GM12878 (cell line): ENCODE data around the gene MCFD2. TPM values are rescaled to one million over a fixed set of nuclear protein-coding genes. Genes with fewer than 3 reads are reported as not detected.
"Not testable (repeated sequence)": the region's sequence is repeated elsewhere in the genome, so short reads cannot be mapped to it uniquely, and the experiment has no call there.

Experiments
- ATAC-seq: fragments of 200-7000 bp; cut with Tn5 transposase; 3 replicates; pipeline ENCODE4 v1.9.1; 2020; ENCODE audit warnings: mild to moderate bottlenecking, moderate library complexity
- BruUV-seq: library from RNA; stranded (reverse); fragments of 400-500 nt; replicated peaks from 2 replicates; lab custom pipeline; 2021; lab: Mats Ljungman, UMichigan
- CTCF ChIA-PET: fragments of 300-600 bp; sonication (Branson Sonifier 250); formaldehyde crosslinking; extraction: SDS; loops from one replicate; lab custom pipeline; 2021; ENCODE audit warnings: inconsistent platforms; lab: Yijun Ruan, JAX
- POLR2A ChIA-PET: fragments of 350-600 bp; formaldehyde crosslinking; extraction: SDS; loops from one replicate; lab custom pipeline; 2021; ENCODE audit warnings: inconsistent platforms; lab: Charles Lee
- RAD21 ChIA-PET: fragments of 300-600 bp; sonication (Branson Sonifier 250); formaldehyde crosslinking; loops from one replicate; lab custom pipeline; 2023; ENCODE audit warnings: antibody characterized with exemption; ENCODE audit not compliant: unreplicated experiment; lab: Charles Lee
- SMC1A ChIA-PET: fragments of 300-600 bp; sonication (Branson Sonifier 250); formaldehyde crosslinking; loops from one replicate; lab custom pipeline; 2023; ENCODE audit not compliant: unreplicated experiment, uncharacterized antibody; lab: Charles Lee
- DNase-seq: peaks from one replicate; pipeline ENCODE4 v3.0.0-alpha.2; 2011; ENCODE audit warnings: low read depth, low spot score
- FAIRE-seq: peaks from 3 replicates; lab custom pipeline; 2011; peaks lifted over from hg19 to GRCh38; lab: Jason Lieb, UNC
- H2AFZ ChIP-seq: 2 replicates; pipeline ENCODE4 v1.6.0; 2011; ENCODE audit warnings: low read depth, low read length, control low read depth; ENCODE audit not compliant: control insufficient read depth
- H3K27ac ChIP-seq: 2 replicates; pipeline ENCODE4 v1.5.1; 2011; ENCODE audit warnings: control low read depth; ENCODE audit not compliant: control insufficient read depth, insufficient read depth
- H3K27me3 ChIP-seq, 2 experiments: replicated peaks in 1 of 2; 2 replicates each; pipeline versions ENCODE4 v1.6.0 to v1.6.1; 2011; ENCODE audit warnings: low read length in 1 of 2; ENCODE audit not compliant: control insufficient read depth in 2 of 2, insufficient read depth in 2 of 2
- H3K36me3 ChIP-seq, 2 experiments: 2 replicates each; pipeline ENCODE4 v1.5.1; 2011; ENCODE audit warnings: low read length in 1 of 2; ENCODE audit not compliant: control insufficient read depth in 2 of 2, insufficient read depth in 2 of 2
- H3K4me1 ChIP-seq: 2 replicates; pipeline ENCODE4 v1.6.1; 2011; ENCODE audit warnings: mild to moderate bottlenecking, low read length, moderate library complexity, mixed read lengths; ENCODE audit not compliant: control insufficient read depth, insufficient read depth
- H3K4me2 ChIP-seq: 2 replicates; pipeline ENCODE4 v1.6.0; 2011; ENCODE audit warnings: control low read depth; ENCODE audit not compliant: control insufficient read depth, insufficient read depth
- H3K4me3 ChIP-seq: fragments of 200-600 bp; sonication (generic); 2 replicates; pipeline ENCODE4 v1.5.1; 2016
- H3K79me2 ChIP-seq: 2 replicates; pipeline ENCODE4 v1.6.0; 2011; ENCODE audit warnings: low read length; ENCODE audit not compliant: control insufficient read depth, insufficient read depth
- H3K9ac ChIP-seq: 2 replicates; pipeline ENCODE4 v1.8.0; 2011; ENCODE audit warnings: low read length, control low read depth, mixed read lengths; ENCODE audit not compliant: control insufficient read depth, insufficient read depth
- H3K9me3 ChIP-seq: replicated peaks from 3 replicates; pipeline ENCODE4 v1.5.1; 2011; ENCODE audit warnings: mild to moderate bottlenecking, low read length; ENCODE audit not compliant: control insufficient read depth, insufficient read depth
- H4K20me1 ChIP-seq: 2 replicates; pipeline ENCODE4 v1.6.0; 2011; ENCODE audit not compliant: control insufficient read depth, insufficient read depth
- MEF2B ChIP-seq: fragments of 450-650 bp; IDR thresholded peaks from 2 replicates; pipeline ENCODE4 v1.6.1; 2018; ENCODE audit warnings: mild to moderate bottlenecking, moderate library complexity; ENCODE audit not compliant: partially characterized antibody, poor library complexity, severe bottlenecking
- NRF1 ChIP-seq: conservative IDR thresholded peaks from 2 replicates; pipeline ENCODE4 v1.6.1; 2011; ENCODE audit warnings: mild to moderate bottlenecking, low read depth, low read length, improper control_type of control experiment
- STAT1 ChIP-seq: fragments of 450-650 bp; conservative IDR thresholded peaks from 2 replicates; pipeline ENCODE4 v1.6.1; 2014; ENCODE audit warnings: antibody characterized with exemption, mild to moderate bottlenecking
- WGBS: methylation state at CpG from one replicate; pipeline ENCODE4 v1.1.6; 2016; ENCODE audit warnings: low lambda C conversion rate; ENCODE audit not compliant: insufficient replicate concordance, insufficient coverage; ENCODE audit errors: missing lambda C conversion rate; 5-methylcytosine and 5-hydroxymethylcytosine counted together
- in situ Hi-C: fragments of 300-500 bp; cut with MboI; formaldehyde crosslinking; loops from 9 replicates; pipeline ENCODE4 v1.14.3; 2018; ENCODE audit warnings: mixed read lengths
- intact Hi-C: fragments of 100-400 bp; cut with micrococcal nuclease; formaldehyde crosslinking; loops from one replicate; pipeline ENCODE4 v1.14.2; 2022; ENCODE audit not compliant: unreplicated experiment
- polyA plus RNA-seq, 11 experiments: library from polyadenylated mRNA; depleted of rRNA in 4 of 11; unstranded in 6 of 11; stranded (reverse) in 5 of 11; fragments of >200 nt; fragmentation: Nextera tagmentation in 4 of 11; fragmentation: Illumina TruSeq in 1 of 11; extraction: Ambion mirVana in 4 of 11; extraction: Trizol in 1 of 11; gene quantifications; 1 replicate in 1 of 11; 2 replicates in 10 of 11; pipeline versions ENCODE4 v1.2.1 to v1.2.3, GENCODE V29; 2011 to 2016; ENCODE audit warnings: inconsistent platforms in 2 of 11, missing spikeins in 2 of 11, low read depth in 1 of 11
- total RNA-seq, 4 experiments: library from RNA; depleted of rRNA in 3 of 4; stranded (reverse); fragments of >200 nt in 3 of 4; fragmentation: Illumina TruSeq in 1 of 4; extraction: Trizol in 1 of 4; gene quantifications; 2 replicates each; pipeline versions ENCODE4 v1.2.1 to v1.2.3, GENCODE V29; 2013 to 2021

The MCFD2 gene
- total and polyA plus RNA-seq, 10 of the 15 experiments (the other 5 are each of a cell fraction or from before 2014, with no cell fraction given): 35.0 to 57.3 (median 40.3) TPM

DNA sequence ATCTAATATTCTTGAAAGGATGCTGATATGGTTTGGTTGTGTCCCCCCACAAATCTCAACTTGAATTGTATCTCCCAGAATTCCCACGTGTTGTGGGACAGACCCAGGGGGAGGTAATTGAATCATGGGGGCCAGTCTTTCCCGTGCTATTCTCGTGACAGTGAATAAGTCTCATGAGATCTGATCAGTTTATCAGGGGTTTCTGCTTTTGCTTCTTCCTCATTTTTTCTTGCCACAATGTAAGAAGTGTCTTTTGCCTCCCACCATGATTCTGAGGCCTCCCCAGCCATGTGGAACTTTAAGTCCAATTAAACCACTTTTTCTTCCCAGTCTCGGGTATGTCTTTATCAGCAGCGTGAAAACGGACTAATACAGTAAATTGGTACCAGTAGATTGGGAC, 12.6 kb downstream of the MCFD2 start:
- 72% methylated on average over 6 of the region's 6 CpGs for WGBS
- POLR2A ChIA-PET, BruUV-seq, DNase-seq, CTCF ChIA-PET, FAIRE-seq, ATAC-seq, in situ Hi-C loops, H3K4me2 ChIP-seq, H3K27ac ChIP-seq, H3K79me2 ChIP-seq, H2AFZ ChIP-seq, H3K9ac ChIP-seq, intact Hi-C loops, H3K9me3 ChIP-seq, RAD21 ChIA-PET, SMC1A ChIA-PET, H3K4me1 ChIP-seq, H3K27me3 ChIP-seq, H3K4me3 ChIP-seq, H4K20me1 ChIP-seq: not testable (repeated sequence)
- TF ChIP-seq MEF2B: peak; percentile 30
- peaks cover 5 to 14% of the 10 kb centered on the region in 2 experiments for H3K36me3 ChIP-seq

DNA sequence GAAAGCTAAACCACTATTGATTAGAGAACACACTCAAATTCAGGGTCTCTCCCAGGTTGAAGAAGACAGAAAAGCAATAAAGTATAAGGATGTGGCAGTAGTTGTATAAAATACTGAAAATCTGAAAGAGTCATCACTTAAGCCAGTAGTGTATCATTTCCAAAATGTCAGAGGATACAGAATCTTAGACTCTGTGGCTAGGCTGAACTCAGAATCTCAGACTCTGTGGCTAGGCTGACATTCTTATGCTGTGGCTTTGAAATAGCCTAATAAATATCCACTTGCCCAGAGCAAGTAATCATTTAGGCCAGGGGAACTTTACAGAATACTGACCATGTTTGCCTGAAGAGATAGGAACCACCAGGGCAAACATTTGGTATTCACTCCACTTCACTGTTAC, 13.1 kb downstream of the MCFD2 start:
- Histone ChIP-seq H3K4me3 (no peak overlapping the region), H3K36me3 (peaks cover 4 to 9% of the 10 kb centered on the region in 2 experiments; a peak in 3 of 4 replicates), H4K20me1 (no peaks in the 10 kb centered on the region), H3K27me3 (no peaks in the 10 kb centered on the region), H2AFZ (no peak overlapping the region), H3K4me2 (no peak overlapping the region), H3K79me2 (no peaks in the 10 kb centered on the region), H3K9me3 (no peaks in the 10 kb centered on the region), H3K27ac (no peak overlapping the region), H3K4me1 (no peaks in the 10 kb centered on the region), H3K9ac (no peak overlapping the region)
- ChIA-PET CTCF (no interaction called here), RAD21 (no interaction called here), POLR2A (no interaction called here), SMC1A (no interaction called here)
- DNase-seq: no peak
- BruUV-seq: no TSS peak
- TF ChIP-seq STAT1 (no peak), NRF1 (no peak)
- in situ Hi-C loops (no loop called here), intact Hi-C loops (no loop called here)
- ATAC-seq: no peak
- no peak for FAIRE-seq
